Hepatocyte (in vitro differentiated cells): ENCODE data around the gene UQCRH. TPM values are rescaled to one million over a fixed set of nuclear protein-coding genes. Genes with fewer than 3 reads are reported as not detected.
A peak's percentile ranks its signal among the peaks of the same experiment; 100 is the strongest.

ENCODE experiments used
- DNase-seq: peaks from one replicate; pipeline ENCODE4 v3.0.0-alpha.2; 2016; ENCODE audit warnings: low spot score
- H2AFZ ChIP-seq: fragments of 200-600 bp; sonication (generic); 2 replicates; pipeline ENCODE4 v1.6.0; 2016; ENCODE audit warnings: antibody characterized with exemption, mild to moderate bottlenecking
- H3K27ac ChIP-seq: fragments of 200-600 bp; sonication (generic); 2 replicates; pipeline ENCODE4 v1.5.1; 2016; ENCODE audit warnings: mild to moderate bottlenecking
- H3K27me3 ChIP-seq: fragments of 200-600 bp; sonication (generic); 2 replicates; pipeline ENCODE4 v1.6.1; 2016
- H3K36me3 ChIP-seq: fragments of 200-600 bp; sonication (generic); replicated peaks from 2 replicates; pipeline ENCODE4 v1.5.1; 2016; ENCODE audit warnings: low read depth; ENCODE audit not compliant: insufficient read depth
- H3K4me1 ChIP-seq: fragments of 200-600 bp; sonication (generic); 2 replicates; pipeline ENCODE4 v1.5.1; 2016; ENCODE audit warnings: mild to moderate bottlenecking, moderate library complexity; ENCODE audit not compliant: insufficient read depth
- H3K4me2 ChIP-seq: fragments of 200-600 bp; sonication (generic); 2 replicates; pipeline ENCODE4 v1.6.0; 2016
- H3K4me3 ChIP-seq: fragments of 200-600 bp; sonication (generic); 2 replicates; pipeline ENCODE4 v1.5.1; 2016; ENCODE audit warnings: mild to moderate bottlenecking
- H3K79me2 ChIP-seq: fragments of 200-600 bp; sonication (generic); 2 replicates; pipeline ENCODE4 v1.6.0; 2017; ENCODE audit warnings: mild to moderate bottlenecking
- H3K9me2 ChIP-seq: fragments of 200-600 bp; sonication (generic); replicated peaks from 2 replicates; pipeline ENCODE4 v1.6.0; 2017; ENCODE audit warnings: mild to moderate bottlenecking; ENCODE audit not compliant: insufficient read depth
- H3K9me3 ChIP-seq: fragments of 200-600 bp; sonication (generic); 2 replicates; pipeline ENCODE4 v1.5.1; 2016; ENCODE audit warnings: low read depth, mild to moderate bottlenecking
- H4K20me1 ChIP-seq: fragments of 200-600 bp; sonication (generic); 2 replicates; pipeline ENCODE4 v1.6.0; 2016; ENCODE audit warnings: mild to moderate bottlenecking; ENCODE audit not compliant: insufficient read depth, poor library complexity, severe bottlenecking
- CTCF ChIP-seq: fragments of 200-600 bp; sonication (generic); IDR thresholded peaks from 2 replicates; pipeline ENCODE4 v1.5.1; 2016; ENCODE audit warnings: antibody characterized with exemption, mild to moderate bottlenecking; ENCODE audit not compliant: poor library complexity
- EZH2 ChIP-seq: fragments of 200-600 bp; sonication (generic); IDR thresholded peaks from 2 replicates; pipeline ENCODE4 v1.6.1; 2016; ENCODE audit warnings: antibody characterized with exemption, mild to moderate bottlenecking, borderline replicate concordance
- EZH2phosphoT487 ChIP-seq: fragments of 200-600 bp; sonication (generic); IDR thresholded peaks from one replicate; pipeline ENCODE4 v1.6.1; 2018; ENCODE audit warnings: antibody characterized with exemption, mild to moderate bottlenecking, low read depth, moderate library complexity; ENCODE audit not compliant: unreplicated experiment, severe bottlenecking
- WGBS: methylation state at CpG from one replicate; pipeline ENCODE4 v1.1.6; 2016; ENCODE audit warnings: low lambda C conversion rate; ENCODE audit errors: missing lambda C conversion rate; 5-methylcytosine and 5-hydroxymethylcytosine counted together
- polyA plus RNA-seq: library from polyadenylated mRNA; unstranded; fragments of >200 nt; fragmentation: Nextera tagmentation; extraction: Ambion mirVana; gene quantifications from 2 replicates; pipeline ENCODE4 v1.2.1, GENCODE V29; 2016
- total RNA-seq: library from RNA; depleted of rRNA; stranded (reverse); fragments of >200 nt; gene quantifications from 2 replicates; pipeline ENCODE4 v1.2.3, GENCODE V29; 2014

Gene UQCRH
- total and polyA plus RNA-seq, 2 experiments from 2014 or later = 269 to 429 TPM

- H4K20me1 ChIP-seq = peaks cover 8% of the 10 kb centered on the region
- H3K4me2 ChIP-seq = no peak overlapping the region
- H3K36me3 ChIP-seq = no peaks in the 10 kb centered on the region
- no peak for TF ChIP-seq EZH2
- H3K9me3 ChIP-seq = no peaks in the 10 kb centered on the region
- H3K27me3 ChIP-seq = no peaks in the 10 kb centered on the region
- no peaks in the 10 kb centered on the region for H3K9me2 ChIP-seq
- no peak overlapping the region for H3K27ac ChIP-seq
- WGBS = 100% methylated on average over 5 of the region's 5 CpGs
- no peak overlapping the region for H2AFZ ChIP-seq
- H3K4me3 ChIP-seq = no peak overlapping the region
- H3K79me2 ChIP-seq = peaks cover 14% of the 10 kb centered on the region
- H3K4me1 ChIP-seq = no peaks in the 10 kb centered on the region
- no peak for DNase-seq
Measured at GRCh38 chr1:46289134-46289494, 14.4 kb upstream of the UQCRH start.

GRCh38 chr1:46289976-46290375 lies 13.5 kb upstream of the UQCRH start:
- Histone ChIP-seq H3K9me2 (no peaks in the 10 kb centered on the region), H3K9me3 (no peaks in the 10 kb centered on the region), H2AFZ (no peak overlapping the region), H3K4me3 (no peak overlapping the region), H3K79me2 (peaks cover 13% of the 10 kb centered on the region), H3K4me2 (no peak overlapping the region), H3K4me1 (no peaks in the 10 kb centered on the region), H3K36me3 (no peaks in the 10 kb centered on the region), H3K27ac (no peak overlapping the region), H4K20me1 (peaks cover 5% of the 10 kb centered on the region), H3K27me3 (no peaks in the 10 kb centered on the region)
- WGBS = 83% methylated on average over 4 of the region's 4 CpGs
- no peak for DNase-seq
- no peak for TF ChIP-seq CTCF
- no peak for TF ChIP-seq EZH2
- TF ChIP-seq EZH2phosphoT487 = no peak

- 97% methylated on average over 2 of the region's 2 CpGs for WGBS
- TF ChIP-seq EZH2 (no peak), EZH2phosphoT487 (no peak), CTCF (no peak)
- H3K9me3 ChIP-seq = no peaks in the 10 kb centered on the region
- H3K4me2 ChIP-seq = no peak overlapping the region
- no peak overlapping the region for H3K4me3 ChIP-seq
- H2AFZ ChIP-seq = no peak overlapping the region
- H3K27me3 ChIP-seq = no peaks in the 10 kb centered on the region
- no peaks in the 10 kb centered on the region for H3K36me3 ChIP-seq
- peaks cover 63% of the 10 kb centered on the region for H3K79me2 ChIP-seq
- no peak overlapping the region for H3K27ac ChIP-seq
- H3K4me1 ChIP-seq = peaks cover 15% of the 10 kb centered on the region
- peaks cover 28% of the 10 kb centered on the region for H4K20me1 ChIP-seq
- H3K9me2 ChIP-seq = no peaks in the 10 kb centered on the region
- DNase-seq = no peak
Measured at GRCh38 chr1:46295306-46295705, 8.2 kb upstream of the UQCRH start.

- Histone ChIP-seq H3K4me1 (peaks cover 21% of the 10 kb centered on the region), H3K4me2 (peak overlapping the region; percentile 5), H3K9me3 (no peaks in the 10 kb centered on the region), H2AFZ (no peak overlapping the region), H3K36me3 (no peaks in the 10 kb centered on the region), H3K4me3 (no peak overlapping the region), H4K20me1 (peaks cover 38% of the 10 kb centered on the region), H3K27me3 (no peaks in the 10 kb centered on the region), H3K79me2 (peaks cover 80% of the 10 kb centered on the region), H3K27ac (peak overlapping the region; percentile 14), H3K9me2 (no peaks in the 10 kb centered on the region)
- TF ChIP-seq EZH2phosphoT487 (no peak), EZH2 (no peak), CTCF (no peak)
- DNase-seq = no peak
Measured at GRCh38 chr1:46298387-46298786, 5.1 kb upstream of the UQCRH start.
